IPS-18c (cell line): ENCODE results near the gene ZDHHC1.

Experiments
- H3K4me3 ChIP-seq: 2 replicates; pipeline ENCODE4 v1.7.0; 2013; ENCODE audit warnings: low read depth, mild to moderate bottlenecking, low read length, moderate library complexity; ENCODE audit not compliant: insufficient read depth
- H3K9me3 ChIP-seq: one replicate; pipeline ENCODE4 v1.6.1; 2013; ENCODE audit warnings: mild to moderate bottlenecking, low read length, moderate library complexity; ENCODE audit not compliant: control insufficient read depth, insufficient read depth

ZDHHC1 gene

DNA sequence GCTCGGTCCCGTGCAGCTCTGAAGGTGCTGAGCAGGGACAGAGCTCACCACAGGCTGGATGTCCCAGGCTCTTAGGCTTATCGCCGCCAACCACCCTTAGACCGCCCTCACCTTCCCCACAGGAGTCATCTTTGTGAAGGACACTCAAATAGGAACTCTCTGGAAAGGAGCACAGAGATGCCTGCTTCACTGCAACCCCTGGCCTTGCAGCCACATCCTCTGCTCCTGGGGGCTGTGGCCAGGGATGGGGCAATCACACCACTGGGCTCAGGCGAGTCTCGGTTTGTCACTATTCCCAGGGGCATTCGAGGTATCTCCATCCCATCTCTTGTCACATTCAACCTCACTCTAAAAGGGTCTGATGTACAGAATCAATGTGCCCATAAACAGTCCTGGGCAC, 10.9 kb downstream of the ZDHHC1 start:
- H3K4me3 ChIP-seq: no peak overlapping the region

DNA sequence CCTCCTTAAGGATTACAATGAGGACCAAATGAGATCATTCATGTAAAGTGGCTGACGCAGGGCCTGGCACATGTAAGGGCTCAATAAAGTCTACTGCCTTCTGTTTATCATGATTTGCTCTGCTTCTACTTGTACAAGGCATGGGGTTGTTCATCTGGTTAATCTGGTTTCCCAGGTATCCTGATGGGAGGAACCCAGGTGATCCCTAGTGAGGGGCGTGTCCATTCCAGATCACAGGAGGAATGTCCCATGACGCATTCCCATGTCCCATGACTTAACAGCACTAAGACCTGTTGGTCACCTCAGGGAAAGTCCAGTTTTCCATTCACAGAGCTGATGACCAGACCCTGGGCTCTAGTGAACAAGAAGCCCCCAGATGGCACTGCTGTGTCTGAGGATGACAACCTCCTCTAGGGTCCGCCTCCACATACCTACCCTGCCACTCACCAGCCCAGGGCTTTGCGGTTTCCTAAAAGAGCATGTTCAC, 11.5 kb downstream of the ZDHHC1 start:
- H3K9me3 ChIP-seq: no peaks in the 10 kb centered on the region

More for the DNA sequence above, 10.9 kb downstream of the ZDHHC1 start:
- no peaks in the 10 kb centered on the region for H3K9me3 ChIP-seq

DNA sequence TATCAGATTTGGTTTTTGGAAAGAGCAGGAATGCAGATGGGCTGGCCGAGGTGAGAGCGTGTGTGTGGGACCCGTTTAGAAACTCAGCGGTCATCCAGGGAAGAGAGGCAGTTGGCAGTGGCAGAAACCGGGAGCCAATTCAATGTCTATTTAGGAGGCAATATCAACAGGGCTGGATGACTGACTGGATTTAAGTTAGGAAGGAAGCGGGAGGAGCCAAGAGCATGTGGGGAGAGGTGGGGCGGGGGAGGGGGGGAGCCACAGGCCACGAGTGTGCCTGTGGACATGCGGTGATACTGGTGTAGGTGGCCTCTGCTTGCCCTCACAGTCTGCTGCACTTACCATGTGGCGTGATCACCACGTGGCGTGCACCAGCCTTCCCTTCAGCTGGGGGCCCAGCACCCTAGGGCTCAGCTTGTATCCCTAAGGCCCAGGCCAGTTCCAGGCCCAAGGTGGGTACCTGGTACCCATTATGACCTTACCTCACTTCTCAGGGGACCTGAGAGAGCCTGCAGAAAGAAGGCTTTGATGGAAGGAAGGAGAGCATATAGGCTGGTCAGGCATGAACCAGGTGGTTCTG, 12.2 kb downstream of the ZDHHC1 start:
- H3K9me3 ChIP-seq: no peaks in the 10 kb centered on the region
- peak overlapping the region; percentile 9; the same call in 1 of the 2 replicates for H3K4me3 ChIP-seq

More for the DNA sequence above, 11.5 kb downstream of the ZDHHC1 start:
- no peak overlapping the region for H3K4me3 ChIP-seq

DNA sequence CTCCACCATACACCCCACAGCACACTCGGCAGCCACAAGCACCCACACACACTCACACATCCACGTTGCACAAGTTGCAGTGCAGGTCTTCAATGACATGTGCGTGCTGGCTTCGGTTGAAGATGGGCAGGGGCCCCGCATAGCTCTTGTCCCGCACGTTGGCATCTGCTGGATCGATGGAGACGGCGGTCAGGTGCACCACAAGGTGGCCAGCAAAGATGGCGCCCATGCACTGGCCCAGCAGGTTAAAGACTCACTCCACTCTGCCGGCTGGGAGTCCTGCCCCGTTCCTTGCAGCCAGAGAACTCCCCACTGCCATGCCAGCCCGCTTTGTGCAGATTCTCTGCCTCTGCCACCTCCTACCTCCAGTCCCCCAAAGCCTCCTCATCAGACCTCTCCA, 15.4 kb downstream of the ZDHHC1 start:
- H3K4me3 ChIP-seq: no peak overlapping the region
- H3K9me3 ChIP-seq: no peaks in the 10 kb centered on the region

DNA sequence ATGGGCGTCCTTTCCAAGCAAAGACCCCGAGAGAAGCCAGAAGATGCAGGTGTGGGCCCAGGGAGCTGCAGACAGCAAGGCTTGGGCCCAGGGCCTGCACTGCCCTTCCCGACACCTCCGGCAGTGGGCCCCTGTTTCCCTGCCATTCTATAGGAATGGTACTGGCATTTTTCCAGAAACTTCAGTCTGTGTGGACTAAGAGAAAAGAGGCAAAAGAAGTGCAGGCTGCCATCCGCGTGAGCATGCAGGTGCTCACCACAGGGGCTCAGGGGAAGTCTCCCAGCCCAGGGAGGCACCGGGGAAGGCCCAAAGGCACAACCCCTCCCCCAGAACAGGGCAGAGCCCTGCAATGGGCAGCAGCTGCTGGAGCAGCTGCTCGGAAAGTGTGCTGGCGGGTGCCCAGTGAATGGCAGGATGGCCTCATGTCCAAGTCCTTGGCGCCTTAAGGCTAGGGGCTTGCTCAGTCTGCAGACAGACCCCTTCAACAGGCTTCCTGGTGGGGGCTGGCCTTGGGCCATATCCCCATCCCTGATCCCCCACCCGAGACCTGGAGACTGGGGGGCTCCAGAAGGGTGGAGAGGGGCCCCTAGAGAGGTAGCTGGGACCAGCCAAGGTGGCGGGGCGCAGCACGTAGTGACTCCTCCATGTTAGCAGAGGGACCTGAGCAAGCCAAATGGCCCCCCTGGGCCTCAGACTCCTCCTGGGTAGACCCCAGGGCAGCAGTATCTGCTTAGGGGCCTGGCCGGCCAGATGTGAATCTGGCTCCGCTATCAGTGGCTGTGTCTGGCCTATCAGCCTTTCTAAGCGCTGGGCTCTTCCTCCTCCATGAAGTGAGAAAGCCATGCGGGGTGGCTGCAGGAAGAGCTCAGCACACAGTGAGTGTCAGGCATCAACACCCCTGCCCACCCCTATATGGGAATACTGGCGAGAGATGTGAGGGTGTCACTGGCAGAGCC, 16.2 kb downstream of the ZDHHC1 start:
- no peaks in the 10 kb centered on the region for H3K9me3 ChIP-seq
- H3K4me3 ChIP-seq: no peak overlapping the region

DNA sequence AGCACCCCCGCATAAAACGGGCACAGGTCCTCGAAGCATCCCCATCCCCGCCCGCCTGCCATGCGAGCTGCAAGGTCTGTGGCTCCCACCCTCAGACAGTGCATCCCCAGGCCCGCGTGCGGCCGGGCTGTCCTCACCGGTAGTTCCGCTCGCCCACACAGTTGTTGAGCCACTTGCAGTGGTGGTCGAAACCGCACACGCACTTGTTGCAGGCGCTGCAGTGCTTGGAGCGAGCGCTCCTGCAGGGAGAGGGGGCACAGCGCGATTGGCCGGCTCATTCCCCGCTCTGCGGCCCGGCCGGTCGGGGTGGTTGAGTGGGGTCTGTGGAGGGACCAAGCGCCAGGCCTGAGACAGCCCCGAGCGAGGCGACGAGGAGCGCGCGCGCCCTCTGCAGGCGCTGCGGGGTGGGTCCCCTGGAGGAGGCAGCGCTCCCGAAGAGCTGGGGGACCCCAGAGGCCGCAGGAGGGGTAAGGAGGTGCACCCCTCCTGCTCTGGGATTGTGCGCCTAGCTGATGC, 17.0 kb downstream of the ZDHHC1 start:
- Histone ChIP-seq H3K4me3 (no peak overlapping the region; the same call in 1 of the 2 replicates), H3K9me3 (no peaks in the 10 kb centered on the region)

- Histone ChIP-seq H3K4me3 (no peak overlapping the region; the same call in 1 of the 2 replicates), H3K9me3 (no peaks in the 10 kb centered on the region)
Observed at GRCh38 chr16:67398546-67399217, 17.6 kb downstream of the ZDHHC1 start.

- no peak overlapping the region for H3K4me3 ChIP-seq
- H3K9me3 ChIP-seq: no peaks in the 10 kb centered on the region
Observed at GRCh38 chr16:67397812-67398545, 18.3 kb downstream of the ZDHHC1 start.

- peaks cover 2% of the 10 kb centered on the region for H3K9me3 ChIP-seq
- no peak overlapping the region for H3K4me3 ChIP-seq
Observed at GRCh38 chr16:67397036-67397801, 19.1 kb downstream of the ZDHHC1 start.

DNA sequence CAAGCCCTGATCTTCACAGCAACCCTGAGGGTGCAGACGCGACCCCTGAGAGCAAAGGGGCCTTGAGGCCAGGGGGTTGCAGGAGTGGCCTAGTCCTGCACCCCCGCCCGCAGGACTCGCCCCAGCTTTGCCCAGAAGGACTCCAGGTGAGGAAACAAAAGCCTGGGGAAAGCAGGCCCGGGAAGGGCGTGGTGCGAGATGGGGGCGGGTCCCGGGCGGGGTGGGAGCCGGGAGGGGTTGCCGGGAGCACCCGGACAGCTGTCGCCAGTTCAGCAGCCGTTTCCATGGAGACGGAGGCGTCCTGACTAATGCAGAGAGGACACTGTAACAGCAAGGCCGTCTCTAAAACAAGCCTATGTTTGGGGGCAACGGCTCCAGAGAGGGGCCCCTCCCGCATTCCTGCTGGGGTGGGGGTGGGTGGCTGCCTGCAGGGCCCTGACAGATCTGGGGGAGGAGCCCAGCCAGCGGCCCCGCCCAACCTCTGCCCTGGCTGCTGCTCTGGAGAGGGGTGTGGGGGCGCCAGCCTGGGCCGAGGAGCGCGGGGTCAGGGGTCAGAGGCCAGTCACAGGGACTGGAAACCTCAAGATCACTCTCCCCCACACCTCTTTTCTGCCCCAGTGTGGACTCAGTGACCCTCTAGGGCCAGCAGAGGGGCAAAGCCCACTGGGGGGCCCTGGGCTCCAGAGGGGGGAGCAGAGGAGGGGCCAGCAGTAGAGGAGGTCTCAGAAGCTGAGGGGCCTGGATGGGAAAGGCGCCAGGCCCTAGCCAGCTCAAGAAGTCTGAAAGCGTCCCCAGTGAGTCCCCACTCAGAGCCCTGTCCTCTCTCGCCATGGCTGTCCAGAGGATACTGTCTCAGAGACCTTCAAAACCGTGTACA, 19.9 kb downstream of the ZDHHC1 start:
- Histone ChIP-seq H3K9me3 (peaks cover 2% of the 10 kb centered on the region), H3K4me3 (peak overlapping the region; percentile 17; the same call in 1 of the 2 replicates)

GRCh38 chr16:67395458-67396158, 20.7 kb downstream of the ZDHHC1 start:
- peak overlapping the region; percentile 20; the same call in 1 of the 2 replicates for H3K4me3 ChIP-seq
- peaks cover 2% of the 10 kb centered on the region for H3K9me3 ChIP-seq

DNA sequence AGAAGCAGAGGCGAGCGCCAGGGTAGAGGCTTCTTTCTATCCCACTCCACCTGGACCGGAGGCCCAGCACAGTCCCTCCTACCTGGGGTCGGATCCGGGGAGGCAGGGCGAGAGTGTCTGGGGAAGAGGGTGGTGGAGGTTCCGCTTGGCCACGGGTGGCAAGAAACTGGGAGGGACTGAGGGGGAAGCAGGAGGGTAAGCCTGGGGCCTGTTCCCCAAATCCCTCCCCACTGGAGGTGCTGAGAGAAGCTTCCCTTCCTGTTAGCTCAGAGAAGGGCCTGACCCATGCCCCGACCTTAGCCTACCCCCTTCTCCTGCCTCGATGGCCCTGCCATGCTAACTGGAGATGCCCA, 21.2 kb downstream of the ZDHHC1 start:
- Histone ChIP-seq H3K4me3 (no peak overlapping the region), H3K9me3 (peaks cover 2% of the 10 kb centered on the region)

DNA sequence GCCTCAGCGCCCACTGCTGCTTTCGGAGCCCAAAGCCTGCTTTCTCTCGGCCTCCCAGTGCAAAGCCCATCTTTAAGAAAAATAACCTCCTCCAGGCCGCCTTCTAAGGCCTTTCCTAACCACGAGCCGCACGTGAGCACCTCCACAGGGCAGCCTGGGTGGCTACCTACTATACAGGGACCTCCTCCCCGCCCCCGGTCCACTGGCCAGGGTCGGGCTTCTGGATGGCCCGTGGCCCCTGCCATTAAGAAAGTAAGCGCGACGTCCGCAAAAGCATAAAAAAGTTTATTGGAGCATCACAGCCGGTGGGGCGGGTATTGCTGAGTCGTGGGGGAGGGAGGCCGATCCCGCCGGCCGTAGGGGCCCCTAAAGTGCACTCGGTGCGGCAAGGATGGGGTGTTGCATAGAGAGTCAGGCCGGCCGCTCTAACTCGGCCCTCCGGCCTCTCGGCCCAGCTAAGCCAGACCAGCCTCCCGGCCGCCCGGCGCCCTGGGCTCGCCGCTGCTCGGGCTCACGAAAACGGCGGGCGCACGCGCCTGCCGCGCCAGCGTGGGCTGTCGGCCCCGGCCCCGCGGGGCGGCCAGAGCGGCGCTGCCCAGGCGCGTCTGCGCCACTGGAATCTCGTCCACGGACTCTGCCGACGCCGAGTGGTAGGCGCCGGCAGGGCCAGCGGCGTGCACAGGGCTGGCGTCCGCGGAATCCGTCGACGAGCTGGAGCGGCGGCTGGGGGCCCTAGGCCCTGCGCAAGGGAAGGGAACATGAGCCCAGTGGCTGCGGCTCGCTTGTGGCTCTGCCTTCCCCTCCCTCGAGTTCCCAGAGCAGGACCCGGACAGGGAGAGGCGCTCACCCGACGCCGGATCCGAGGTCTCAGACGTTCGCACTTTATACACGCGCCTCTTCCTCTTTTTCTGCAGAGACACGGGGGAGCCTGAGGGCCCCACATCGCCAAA, 21.8 kb downstream of the ZDHHC1 start:
- peaks cover 2% of the 10 kb centered on the region for H3K9me3 ChIP-seq
- peak overlapping the region; percentile 34 for H3K4me3 ChIP-seq

GRCh38 chr16:67393788-67394154, 22.5 kb downstream of the ZDHHC1 start:
- Histone ChIP-seq H3K9me3 (peaks cover 2% of the 10 kb centered on the region), H3K4me3 (peak overlapping the region; percentile 34)
